HG02759 (cell line): ENCODE data around the gene KIZ.

Source experiments
- ATAC-seq: cut with Tn5 transposase; IDR thresholded peaks from one replicate; pipeline ENCODE4 v1.9.1; 2021; ENCODE audit warnings: mild to moderate bottlenecking, moderate library complexity; ENCODE audit not compliant: unreplicated experiment

KIZ gene

DNA sequence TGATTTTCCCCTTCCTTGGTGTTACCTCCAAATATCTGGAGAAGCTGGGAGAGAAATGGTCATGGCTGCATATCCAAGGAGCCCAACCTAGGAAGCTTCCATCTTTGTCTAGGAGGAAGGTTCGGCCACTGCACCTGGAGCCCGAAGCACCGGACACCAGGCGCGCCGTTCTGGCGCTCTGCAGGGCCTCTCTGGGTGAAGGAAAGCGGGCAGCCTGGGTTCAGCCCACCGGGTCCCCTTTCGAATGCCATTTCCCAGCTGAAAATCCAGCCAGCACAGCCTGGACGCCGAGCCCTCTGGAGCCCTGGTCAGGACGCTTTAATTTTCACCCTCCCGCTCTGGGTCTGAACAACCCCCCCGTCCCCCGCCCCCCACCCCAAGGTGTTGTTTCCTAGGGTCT lies 21.0 kb upstream of the KIZ start:
- no peak for ATAC-seq

DNA sequence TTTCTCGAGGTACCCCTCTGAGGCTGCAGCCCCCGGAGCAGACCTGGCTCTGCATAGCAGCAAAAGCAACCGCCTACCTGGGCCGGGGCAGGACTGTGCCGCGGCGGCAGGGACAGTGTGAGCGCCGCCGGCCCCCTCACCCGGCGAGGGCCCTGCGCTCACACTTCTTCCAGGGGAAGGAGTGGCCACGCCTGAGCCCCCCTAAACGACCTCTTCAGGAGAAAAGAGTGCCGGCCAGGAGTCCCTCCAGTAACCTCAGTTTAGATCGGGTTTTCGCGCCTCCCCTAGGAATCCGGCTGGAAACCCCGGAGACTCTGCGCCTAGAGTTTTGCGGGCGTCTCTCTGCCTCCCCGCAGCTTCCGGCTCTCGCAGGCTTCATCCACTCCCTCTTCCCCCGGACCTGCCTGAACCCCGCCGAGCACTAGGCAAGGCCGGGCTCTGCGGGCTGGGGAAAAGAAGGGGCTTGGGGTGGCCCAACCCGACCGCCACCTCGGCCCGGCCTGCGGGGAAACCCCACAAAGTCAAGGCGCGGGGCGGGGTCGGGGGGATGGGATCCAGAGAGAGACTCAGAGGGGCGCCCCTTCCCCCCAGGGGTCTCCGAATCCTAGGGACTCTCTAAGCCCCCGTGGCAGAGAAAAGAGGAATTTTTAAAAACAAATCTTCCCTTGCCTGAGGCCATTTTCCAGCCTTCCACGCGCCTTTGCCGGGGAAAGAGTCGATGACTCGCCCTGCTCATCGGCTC lies 20.3 kb upstream of the KIZ start:
- no peak for ATAC-seq

- ATAC-seq, result no peak
Observed at GRCh38 chr20:21106171-21107017, 19.5 kb upstream of the KIZ start, which contains the start of gene LINC00237. TSS of gene LINC00237 (minus strand) at chr20:21106358.

DNA sequence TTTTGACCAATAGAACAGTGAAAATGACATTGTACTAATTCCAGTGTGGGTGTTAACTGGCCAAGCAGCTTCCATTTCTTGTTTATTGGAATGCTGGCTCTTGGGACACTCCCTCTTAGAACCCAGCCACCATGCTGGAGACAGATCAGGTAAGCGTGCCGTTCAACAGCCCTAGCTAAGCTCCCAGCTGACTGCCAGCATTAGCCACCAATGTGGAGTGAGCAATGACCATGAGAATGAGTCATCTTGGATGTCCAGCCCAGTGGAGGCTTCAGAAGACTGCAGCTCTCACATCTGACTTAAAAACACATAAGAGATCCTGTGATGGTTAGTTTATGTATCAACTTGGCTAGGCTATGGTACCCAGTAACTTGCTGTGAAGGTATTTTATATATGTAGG lies 16.7 kb upstream of the KIZ start:
- no peak for ATAC-seq

GRCh38 chr20:21110811-21111210 lies 15.1 kb upstream of the KIZ start:
- no peak for ATAC-seq

- no peak for ATAC-seq
Observed at GRCh38 chr20:21111416-21111815, 14.5 kb upstream of the KIZ start.

DNA sequence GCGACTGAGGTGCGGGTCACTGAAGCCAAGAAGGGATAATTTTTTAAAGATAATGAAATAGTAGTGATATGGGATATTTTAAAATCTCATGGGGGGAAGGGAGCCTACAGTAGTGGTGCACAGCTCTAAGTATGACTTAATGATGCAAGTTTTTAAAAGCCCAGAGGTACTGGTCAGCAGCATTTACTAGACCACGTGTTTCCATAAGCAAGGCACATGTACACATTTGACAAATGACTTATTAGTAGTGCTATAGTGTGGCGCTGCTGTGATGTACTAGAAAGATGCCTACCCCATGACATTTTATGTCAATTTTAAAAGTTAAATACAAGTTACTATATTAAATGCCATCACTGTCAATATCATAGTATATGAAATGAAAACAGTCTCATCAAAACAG lies 12.2 kb upstream of the KIZ start:
- ATAC-seq, result no peak

- ATAC-seq, result no peak
Observed at GRCh38 chr20:21114584-21114983, 11.3 kb upstream of the KIZ start.

- ATAC-seq, result no peak
Observed at GRCh38 chr20:21117521-21117920, 8.4 kb upstream of the KIZ start.

GRCh38 chr20:21118138-21118537 lies 7.7 kb upstream of the KIZ start:
- ATAC-seq, result no peak

DNA sequence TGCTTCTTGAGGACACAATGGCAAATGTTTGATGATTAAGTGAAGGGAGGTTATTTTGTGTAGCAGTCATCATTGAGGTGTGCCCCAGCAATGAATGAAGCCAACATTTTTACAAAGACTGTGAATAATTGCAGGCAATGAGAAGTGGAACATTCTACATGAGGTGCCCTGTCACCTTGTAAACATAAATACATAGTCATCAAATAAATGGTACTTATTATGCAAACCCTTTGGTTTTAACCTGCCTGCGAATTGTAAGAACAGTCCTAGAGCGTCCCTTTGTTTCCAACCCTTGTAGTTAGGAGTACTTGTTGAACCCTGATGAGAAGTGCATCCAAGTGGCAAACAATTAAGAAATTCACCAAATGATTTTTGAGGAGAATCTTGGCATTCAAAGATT lies 7.1 kb upstream of the KIZ start:
- ATAC-seq, result no peak

- ATAC-seq, result no peak
Observed at GRCh38 chr20:21124190-21124589, 1.7 kb upstream of the KIZ start.

DNA sequence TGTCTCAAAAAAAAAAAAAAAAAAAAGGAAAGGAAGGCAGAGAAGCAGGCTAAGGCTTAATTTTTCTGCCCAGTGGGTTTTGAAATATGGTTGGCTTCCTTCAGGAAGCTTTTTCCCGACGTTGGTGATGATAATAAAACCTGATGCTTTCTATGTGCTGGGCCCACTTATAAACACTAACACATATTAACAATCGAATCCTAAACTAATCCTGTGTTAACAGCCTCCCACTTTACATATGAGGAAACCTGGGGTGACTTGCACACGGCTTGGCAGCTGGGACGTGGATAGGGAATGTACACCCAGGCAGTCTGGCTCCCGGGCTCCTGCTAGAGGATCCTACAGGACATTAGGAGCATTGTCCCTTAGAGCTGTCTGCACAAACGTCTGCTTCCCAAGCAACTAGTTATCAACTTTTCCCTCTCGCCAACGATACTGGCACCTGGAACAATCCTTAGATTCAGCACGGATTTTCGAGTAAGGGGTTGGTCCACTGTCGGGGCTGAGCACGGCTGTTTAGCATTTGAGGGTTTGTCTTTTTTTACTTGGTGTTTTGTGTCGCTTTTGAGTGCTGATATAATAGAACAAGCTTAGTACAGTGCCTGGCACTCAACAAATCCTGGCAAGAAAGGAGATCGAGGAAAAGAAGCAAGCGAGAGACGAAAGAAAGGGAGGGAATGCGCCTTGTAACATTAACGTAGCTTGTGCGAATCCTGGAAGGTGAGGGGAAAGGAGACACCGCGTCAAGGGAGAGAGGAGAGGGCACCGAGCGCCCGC lies 622 bp upstream of the KIZ start:
- ATAC-seq, result peak; percentile 22

GRCh38 chr20:21126581-21126870 lies 644 bp downstream of the KIZ start:
- no peak for ATAC-seq

DNA sequence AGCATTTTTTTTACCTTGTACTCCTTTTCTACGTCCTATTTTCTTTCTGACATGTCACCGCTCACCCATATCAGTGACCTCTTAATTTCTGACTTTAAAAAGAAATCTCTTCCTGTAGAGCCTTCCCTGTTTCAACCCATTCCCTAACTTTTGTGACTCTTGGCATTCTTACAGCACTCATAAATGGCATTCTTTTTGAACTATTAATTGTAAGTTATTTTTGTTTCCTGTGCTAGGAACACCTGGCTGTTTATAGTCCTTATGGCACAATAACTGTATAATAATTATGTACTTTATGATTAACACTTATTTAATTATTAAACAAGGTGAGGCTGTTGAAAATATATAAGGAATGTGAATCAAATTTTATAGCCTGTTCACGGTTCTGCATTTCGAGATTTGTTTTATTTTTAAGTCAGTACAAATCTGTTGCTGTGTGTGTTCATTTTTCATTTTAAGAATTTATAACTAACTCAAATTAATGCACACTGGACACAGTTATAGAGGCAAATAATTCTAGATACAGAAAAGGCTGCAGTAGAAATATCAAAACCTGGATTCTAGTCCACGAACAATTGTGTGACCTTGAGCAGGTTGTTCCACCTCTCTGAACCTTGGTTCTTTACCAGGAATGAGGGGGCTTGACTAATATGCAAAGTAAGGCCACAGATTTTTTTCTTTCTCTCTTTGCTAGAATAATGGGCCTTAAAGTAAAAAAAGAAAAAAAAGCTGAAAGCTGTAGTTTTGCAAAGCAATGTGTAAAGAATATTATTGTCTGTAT lies 1.5 kb downstream of the KIZ start:
- no peak for ATAC-seq

- ATAC-seq, result no peak
Observed at GRCh38 chr20:21129861-21130260, 4.0 kb downstream of the KIZ start.

GRCh38 chr20:21133404-21133803 lies 7.5 kb downstream of the KIZ start:
- ATAC-seq, result no peak

GRCh38 chr20:21133917-21134622 lies 8.2 kb downstream of the KIZ start:
- ATAC-seq, result no peak

DNA sequence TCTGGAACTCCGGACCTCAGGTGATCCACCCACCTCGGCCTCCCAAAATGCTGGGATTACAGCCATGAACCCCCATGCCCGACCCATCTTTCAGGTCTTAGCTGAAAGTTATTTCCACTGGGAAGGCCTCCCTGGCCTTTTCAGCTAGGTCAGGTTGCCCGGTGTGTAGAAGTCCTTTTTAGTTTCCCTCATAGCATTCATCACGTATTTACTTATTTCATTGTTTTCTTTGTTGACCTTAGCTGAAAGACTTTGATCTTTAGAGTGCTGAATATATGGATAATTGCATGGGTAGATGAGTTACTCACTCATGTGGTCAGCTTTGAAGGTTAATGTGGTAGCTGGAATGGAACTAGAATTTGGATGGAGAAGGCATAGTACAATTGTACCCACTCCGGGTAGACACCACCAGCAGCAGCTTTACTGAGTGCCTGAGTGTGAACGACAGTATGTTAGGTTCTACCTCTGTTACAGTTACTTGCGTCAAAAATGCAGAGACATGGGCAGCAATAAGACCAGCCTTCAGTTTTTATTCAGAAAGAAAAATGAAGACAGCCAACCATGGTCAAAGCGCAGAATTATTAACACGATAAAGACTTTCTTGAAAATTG lies 9.1 kb downstream of the KIZ start:
- no peak for ATAC-seq
